SK-N-SH (cell line): ENCODE data around the gene UFC1. TPM values are rescaled to one million over a fixed set of nuclear protein-coding genes. Genes with fewer than 3 reads are reported as not detected.

Experiments used
- CTCF ChIA-PET: fragments of 300-600, 350-600 bp; formaldehyde crosslinking; extraction: SDS; loops from one replicate; lab custom pipeline; 2021; lab: Yijun Ruan, JAX
- POLR2A ChIA-PET: fragments of 350-600 bp; sonication (Branson Sonifier 250); formaldehyde crosslinking; extraction: SDS; loops from one replicate; lab custom pipeline; 2020; ENCODE audit warnings: antibody characterized with exemption, inconsistent platforms; lab: Yijun Ruan, JAX
- DNase-seq: peaks from one replicate; pipeline ENCODE4 v3.0.0; 2012
- H2AFZ ChIP-seq: fragments of 200-600 bp; sonication (generic); 2 replicates; pipeline ENCODE4 v1.8.1; 2016; ENCODE audit warnings: antibody characterized with exemption, mild to moderate bottlenecking, low read depth
- H3F3A ChIP-seq: fragments of 200-600 bp; sonication (generic); replicated peaks from 2 replicates; pipeline ENCODE3; 2016; ENCODE audit warnings: antibody characterized with exemption, mild to moderate bottlenecking; ENCODE audit not compliant: insufficient read depth
- H3K27ac ChIP-seq, 2 experiments: fragments of 200-500 bp in 1 of 2; fragments of 200-600 bp in 1 of 2; sonication (Bioruptor generic) in 1 of 2; sonication (generic), shearing (Covaris generic) in 1 of 2; 2 replicates each; pipeline versions ENCODE4 v1.5.1 to v1.6.1; 2014 to 2016; ENCODE audit warnings: low read depth in 2 of 2, inconsistent platforms in 1 of 2, low read length in 1 of 2, mild to moderate bottlenecking in 1 of 2, mixed read lengths in 1 of 2
- H3K27me3 ChIP-seq: fragments of 200-600 bp; sonication (generic), shearing (Covaris generic); 2 replicates; pipeline ENCODE4 v1.6.1; 2016; ENCODE audit warnings: mixed run types; ENCODE audit not compliant: insufficient read depth
- H3K36me3 ChIP-seq, 2 experiments: fragments of 200-500 bp in 1 of 2; fragments of 200-600 bp in 1 of 2; sonication (Bioruptor generic) in 1 of 2; sonication (generic) in 1 of 2; replicated peaks in 1 of 2; 2 replicates each; pipeline versions ENCODE3 to v1.5.1; 2014 to 2016; ENCODE audit warnings: low read length in 1 of 2, mild to moderate bottlenecking in 1 of 2; ENCODE audit not compliant: insufficient read depth in 2 of 2, control insufficient read depth in 1 of 2
- H3K4me1 ChIP-seq, 2 experiments: fragments of 200-500 bp in 1 of 2; fragments of 200-600 bp in 1 of 2; sonication (Bioruptor generic) in 1 of 2; sonication (generic), shearing (Covaris generic) in 1 of 2; 2 replicates each; pipeline versions ENCODE4 v1.5.1 to v1.6.1; 2014 to 2016; ENCODE audit warnings: low read depth in 1 of 2, low read length in 1 of 2, mixed run types in 1 of 2; ENCODE audit not compliant: insufficient read depth in 2 of 2, control insufficient read depth in 1 of 2
- H3K4me2 ChIP-seq: fragments of 200-600 bp; sonication (generic), shearing (Covaris generic); 2 replicates; pipeline ENCODE4 v1.6.1; 2017; ENCODE audit warnings: mixed run types
- H3K4me3 ChIP-seq, 2 experiments: fragments of 200-500 bp in 1 of 2; fragments of 200-600 bp in 1 of 2; sonication (Bioruptor generic) in 1 of 2; sonication (generic), shearing (Covaris generic) in 1 of 2; 2 replicates each; pipeline versions ENCODE4 v1.5.1 to v1.8.1; 2014 to 2016; ENCODE audit warnings: low read depth in 2 of 2, inconsistent platforms in 1 of 2, low read length in 1 of 2, mild to moderate bottlenecking in 1 of 2, mixed read lengths in 1 of 2, moderate library complexity in 1 of 2
- H3K79me2 ChIP-seq: fragments of 200-600 bp; sonication (generic); 2 replicates; pipeline ENCODE4 v1.8.1; 2017; ENCODE audit warnings: mild to moderate bottlenecking; ENCODE audit not compliant: insufficient read depth
- H3K9ac ChIP-seq: fragments of 200-600 bp; sonication (generic); 2 replicates; pipeline ENCODE4 v1.6.1; 2017; ENCODE audit warnings: mixed run types
- H3K9me2 ChIP-seq: fragments of 200-600 bp; sonication (generic); 2 replicates; pipeline ENCODE4 v1.6.1; 2017; ENCODE audit warnings: mixed run types
- H3K9me3 ChIP-seq: fragments of 200-600 bp; sonication (generic); 2 replicates; pipeline ENCODE4 v1.6.1; 2017; ENCODE audit warnings: mixed run types, mild to moderate bottlenecking, moderate library complexity
- H4K20me1 ChIP-seq: fragments of 200-600 bp; sonication (generic); 2 replicates; pipeline ENCODE4 v1.6.1; 2017; ENCODE audit warnings: mild to moderate bottlenecking, mixed run types; ENCODE audit not compliant: insufficient read depth
- ELF1 ChIP-seq: IDR thresholded peaks from 2 replicates; pipeline ENCODE4 v1.4.0; 2012
- EP300 ChIP-seq, 2 experiments: IDR thresholded peaks; 2 replicates each; pipeline versions ENCODE4 v1.4.0 to v1.6.1; 2012; ENCODE audit warnings: borderline replicate concordance in 1 of 2, low read depth in 1 of 2, low read length in 1 of 2
- FOXM1 ChIP-seq: IDR thresholded peaks from 2 replicates; pipeline ENCODE4 v1.4.0; 2012; ENCODE audit warnings: low read depth, mild to moderate bottlenecking
- GATA2 ChIP-seq: sonication (generic); formaldehyde crosslinking; IDR thresholded peaks from 2 replicates; pipeline ENCODE4 v1.5.0; 2020; ENCODE audit warnings: mild to moderate bottlenecking, missing genetic modification reagents
- JUND ChIP-seq: IDR thresholded peaks from 2 replicates; pipeline ENCODE4 v1.4.0; 2012
- MEF2A ChIP-seq: IDR thresholded peaks from 2 replicates; pipeline ENCODE4 v1.4.0; 2012; ENCODE audit warnings: low read depth, borderline replicate concordance
- POLR2AphosphoS5 ChIP-seq: IDR thresholded peaks from 2 replicates; pipeline ENCODE4 v1.6.1; 2012; ENCODE audit warnings: low read depth, low read length
- RAD21 ChIP-seq: IDR thresholded peaks from 2 replicates; pipeline ENCODE4 v1.6.1; 2012; ENCODE audit warnings: mild to moderate bottlenecking, low read length
- RFX5 ChIP-seq: IDR thresholded peaks from 2 replicates; pipeline ENCODE4 v1.6.1; 2012; ENCODE audit warnings: mild to moderate bottlenecking, improper control_type of control experiment, low read length
- RXRA ChIP-seq: IDR thresholded peaks from 2 replicates; pipeline ENCODE4 v1.4.0; 2012; ENCODE audit warnings: low read depth, mild to moderate bottlenecking, borderline replicate concordance
- SIN3A ChIP-seq: IDR thresholded peaks from 2 replicates; pipeline ENCODE4 v1.6.1; 2012; ENCODE audit warnings: low read depth, mild to moderate bottlenecking, low read length, moderate library complexity, borderline replicate concordance
- TAF1 ChIP-seq: IDR thresholded peaks from 2 replicates; pipeline ENCODE4 v1.6.1; 2012; ENCODE audit warnings: low read depth, mild to moderate bottlenecking, low read length, moderate library complexity, borderline replicate concordance
- TCF12 ChIP-seq: IDR thresholded peaks from 2 replicates; pipeline ENCODE4 v1.4.0; 2012
- YY1 ChIP-seq: IDR thresholded peaks from 2 replicates; pipeline ENCODE4 v1.4.0; 2012; ENCODE audit warnings: low read depth, mild to moderate bottlenecking
- WGBS: methylation state at CpG from one replicate; pipeline ENCODE4 v1.1.6; 2017; ENCODE audit warnings: low lambda C conversion rate; 5-methylcytosine and 5-hydroxymethylcytosine counted together
- polyA plus RNA-seq, 3 experiments: library from polyadenylated mRNA; depleted of rRNA; stranded (reverse); fragments of >200 nt; gene quantifications; 2 replicates each; pipeline ENCODE4 v1.2.3, GENCODE V29; 2012
- TF ChIP-seq, protein P1 (sequence below): IDR thresholded peaks from 2 replicates; pipeline ENCODE4; 2012
- TF ChIP-seq, protein P2 (sequence below): fragments of 200-600 bp; sonication (generic); IDR thresholded peaks from 2 replicates; pipeline ENCODE4 v1.6.1; 2017; ENCODE audit warnings: antibody characterized with exemption, mild to moderate bottlenecking, moderate library complexity
- TF ChIP-seq, protein P3 (sequence below): IDR thresholded peaks from 2 replicates; pipeline ENCODE4 v1.4.0; 2012; ENCODE audit warnings: low read depth, borderline replicate concordance

UFC1 gene
- polyA plus RNA-seq, 1 of the 3 experiments (the other 2 are of a cell fraction), result 150 TPM

DNA sequence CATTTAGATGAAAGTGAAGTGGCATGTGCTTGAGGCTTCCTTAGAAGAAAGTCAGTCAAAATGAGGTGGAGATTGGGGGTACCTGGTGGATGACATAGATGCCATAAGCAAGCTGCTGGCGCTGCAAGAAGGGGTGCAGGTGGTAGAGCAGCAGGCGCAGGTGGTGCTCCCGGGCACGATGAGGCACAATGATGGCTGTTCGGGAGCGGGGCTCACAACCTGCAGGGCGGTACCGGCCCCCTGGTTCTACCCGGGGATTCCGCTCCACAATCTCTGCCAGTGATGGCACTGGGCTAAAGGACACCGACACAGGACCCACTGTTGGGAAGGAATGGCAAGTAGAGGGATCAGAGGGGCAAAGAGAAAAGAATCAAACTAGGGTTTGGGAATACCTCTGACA lies 21.1 kb downstream of the UFC1 start:
- H3K79me2 ChIP-seq, result peaks cover 17% of the 10 kb centered on the region
- WGBS, result 93% methylated on average over 9 of the region's 11 CpGs
- ChIA-PET POLR2A (no interaction called here), CTCF (interaction anchor here (4.1 kb wide), 1 partner anchor 9 kb away, joined by 29 read pairs; the partner anchor contains the start of gene PPOX)
- H3K9me3 ChIP-seq, result no peaks in the 10 kb centered on the region
- no peaks in the 10 kb centered on the region for H3K27me3 ChIP-seq
- H3K4me1 ChIP-seq, result peaks cover 0 to 18% of the 10 kb centered on the region in 2 experiments; a peak in 1 of 4 replicates
- no peak overlapping the region for H3K9ac ChIP-seq
- no peaks in the 10 kb centered on the region for H3F3A ChIP-seq
- DNase-seq, result no peak
- no peaks in the 10 kb centered on the region for H3K9me2 ChIP-seq
- H3K36me3 ChIP-seq, result peaks cover 37 to 51% of the 10 kb centered on the region in 2 experiments
- no peak overlapping the region for H3K4me2 ChIP-seq
- H2AFZ ChIP-seq, result no peak overlapping the region; the same call in 1 of the 2 replicates
- no peaks in the 10 kb centered on the region for H4K20me1 ChIP-seq
- H3K27ac ChIP-seq, result no peak overlapping the region
- TF ChIP-seq FOXM1 (no peak), JUND (no peak), TCF12 (no peak), TAF1 (no peak), SIN3A (no peak), GATA2 (CRISPR knock-in tag) (no peak), EP300 (IDR thresholded peaks at IDR 0.05; ENCODE audit: borderline replicate concordance in 1 of 2, low read depth in 1 of 2, low read length in 1 of 2) (no peak), RFX5 (no peak), MEF2A (no peak), POLR2AphosphoS5 (no peak), RXRA (no peak), ELF1 (no peak), YY1 (no peak), RAD21 (no peak)
- TF ChIP-seq, protein P1, sequence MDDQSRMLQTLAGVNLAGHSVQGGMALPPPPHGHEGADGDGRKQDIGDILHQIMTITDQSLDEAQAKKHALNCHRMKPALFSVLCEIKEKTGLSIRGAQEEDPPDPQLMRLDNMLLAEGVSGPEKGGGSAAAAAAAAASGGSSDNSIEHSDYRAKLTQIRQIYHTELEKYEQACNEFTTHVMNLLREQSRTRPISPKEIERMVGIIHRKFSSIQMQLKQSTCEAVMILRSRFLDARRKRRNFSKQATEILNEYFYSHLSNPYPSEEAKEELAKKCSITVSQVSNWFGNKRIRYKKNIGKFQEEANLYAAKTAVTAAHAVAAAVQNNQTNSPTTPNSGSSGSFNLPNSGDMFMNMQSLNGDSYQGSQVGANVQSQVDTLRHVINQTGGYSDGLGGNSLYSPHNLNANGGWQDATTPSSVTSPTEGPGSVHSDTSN, result no peak
- TF ChIP-seq, protein P2, sequence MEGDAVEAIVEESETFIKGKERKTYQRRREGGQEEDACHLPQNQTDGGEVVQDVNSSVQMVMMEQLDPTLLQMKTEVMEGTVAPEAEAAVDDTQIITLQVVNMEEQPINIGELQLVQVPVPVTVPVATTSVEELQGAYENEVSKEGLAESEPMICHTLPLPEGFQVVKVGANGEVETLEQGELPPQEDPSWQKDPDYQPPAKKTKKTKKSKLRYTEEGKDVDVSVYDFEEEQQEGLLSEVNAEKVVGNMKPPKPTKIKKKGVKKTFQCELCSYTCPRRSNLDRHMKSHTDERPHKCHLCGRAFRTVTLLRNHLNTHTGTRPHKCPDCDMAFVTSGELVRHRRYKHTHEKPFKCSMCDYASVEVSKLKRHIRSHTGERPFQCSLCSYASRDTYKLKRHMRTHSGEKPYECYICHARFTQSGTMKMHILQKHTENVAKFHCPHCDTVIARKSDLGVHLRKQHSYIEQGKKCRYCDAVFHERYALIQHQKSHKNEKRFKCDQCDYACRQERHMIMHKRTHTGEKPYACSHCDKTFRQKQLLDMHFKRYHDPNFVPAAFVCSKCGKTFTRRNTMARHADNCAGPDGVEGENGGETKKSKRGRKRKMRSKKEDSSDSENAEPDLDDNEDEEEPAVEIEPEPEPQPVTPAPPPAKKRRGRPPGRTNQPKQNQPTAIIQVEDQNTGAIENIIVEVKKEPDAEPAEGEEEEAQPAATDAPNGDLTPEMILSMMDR, result no peak
- TF ChIP-seq, protein P3, sequence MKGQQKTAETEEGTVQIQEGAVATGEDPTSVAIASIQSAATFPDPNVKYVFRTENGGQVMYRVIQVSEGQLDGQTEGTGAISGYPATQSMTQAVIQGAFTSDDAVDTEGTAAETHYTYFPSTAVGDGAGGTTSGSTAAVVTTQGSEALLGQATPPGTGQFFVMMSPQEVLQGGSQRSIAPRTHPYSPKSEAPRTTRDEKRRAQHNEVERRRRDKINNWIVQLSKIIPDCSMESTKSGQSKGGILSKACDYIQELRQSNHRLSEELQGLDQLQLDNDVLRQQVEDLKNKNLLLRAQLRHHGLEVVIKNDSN, result no peak
- H3K4me3 ChIP-seq, result no peak overlapping the region
